Colonic mucosa (tissue), 4 donors: Measurements from ENCODE around the gene MDC1. TPM values are rescaled to one million over a fixed set of nuclear protein-coding genes. Genes with fewer than 3 reads are reported as not detected.

Experiments
- DNase-seq: peaks from one replicate; pipeline ENCODE4 v3.0.0-alpha.2; 2020
- H3K27ac ChIP-seq: fragments of 200-600 bp; one replicate; pipeline ENCODE4 v1.8.0; 2021
- H3K27me3 ChIP-seq: fragments of 200-600 bp; one replicate; pipeline ENCODE4 v1.8.0; 2021
- H3K36me3 ChIP-seq: fragments of 200-600 bp; one replicate; pipeline ENCODE4 v1.8.0; 2021
- H3K4me1 ChIP-seq: fragments of 200-600 bp; one replicate; pipeline ENCODE4 v1.8.0; 2021; ENCODE audit warnings: mild to moderate bottlenecking
- H3K4me3 ChIP-seq: fragments of 200-600 bp; one replicate; pipeline ENCODE4 v1.8.0; 2021
- H3K9ac ChIP-seq, 2 donors: one replicate each; pipeline ENCODE4 v1.7.0; 2013; ENCODE audit warnings: control low read depth in 2 of 2, low read depth in 2 of 2, low read length in 2 of 2
- H3K9me3 ChIP-seq: fragments of 200-600 bp; one replicate; pipeline ENCODE4 v1.8.0; 2021
- CTCF ChIP-seq: fragments of 200-600 bp; IDR thresholded peaks from one replicate; pipeline ENCODE4 v1.8.0; 2022; ENCODE audit warnings: antibody characterized with exemption, mild to moderate bottlenecking
- intact Hi-C: fragments of 100-400 bp; cut with DNase I; formaldehyde crosslinking; loops from one replicate; pipeline ENCODE4 v1.14.1; 2022
- total RNA-seq, 2 donors: library from RNA; stranded (reverse); fragmentation: NEBNext Ultra II Directional in 1 of 2; extraction: Animal tissue kit (Norgen Biotek cat#: 25700) in 1 of 2; gene quantifications; one replicate each; pipeline ENCODE4 v1.2.1, GENCODE V29; 2021
- donor health status: healthy.
- donor health status: DM: no; HTN: no; CAD: no.
- donor health status: DM: no; HTN: no; CAD: no.

Gene MDC1
- total RNA-seq, 2 donors from 2014 or later, result 14.0 to 59.0 TPM

- no peak overlapping the region for H3K9ac ChIP-seq
- H3K9me3 ChIP-seq, result no peaks in the 10 kb centered on the region
- no peak for TF ChIP-seq CTCF
- H3K4me1 ChIP-seq, result peaks cover 26% of the 10 kb centered on the region
- H3K4me3 ChIP-seq, result no peak overlapping the region
- no peak for DNase-seq
- intact Hi-C loops, result no loop called here
- no peak overlapping the region for H3K27ac ChIP-seq
- peaks cover 33% of the 10 kb centered on the region for H3K36me3 ChIP-seq
- H3K27me3 ChIP-seq, result no peaks in the 10 kb centered on the region
Observed at GRCh38 chr6:30738532-30738931, 21.5 kb upstream of the MDC1 start.

GRCh38 chr6:30735668-30736314 is 18.7 kb upstream of the MDC1 start:
- no peak for DNase-seq
- peaks cover 20% of the 10 kb centered on the region for H3K4me1 ChIP-seq
- no peak overlapping the region for H3K27ac ChIP-seq
- H3K36me3 ChIP-seq, result peaks cover 33% of the 10 kb centered on the region
- intact Hi-C loops, result no loop called here
- H3K9ac ChIP-seq, result no peak overlapping the region
- no peaks in the 10 kb centered on the region for H3K9me3 ChIP-seq
- H3K4me3 ChIP-seq, result no peak overlapping the region
- TF ChIP-seq CTCF, result no peak
- no peaks in the 10 kb centered on the region for H3K27me3 ChIP-seq

- no peak overlapping the region for H3K4me3 ChIP-seq
- intact Hi-C loops, result no loop called here
- no peak for TF ChIP-seq CTCF
- H3K9me3 ChIP-seq, result no peaks in the 10 kb centered on the region
- peaks cover 8% of the 10 kb centered on the region for H3K4me1 ChIP-seq
- no peak overlapping the region for H3K9ac ChIP-seq
- H3K36me3 ChIP-seq, result peaks cover 29% of the 10 kb centered on the region
- no peak for DNase-seq
- H3K27ac ChIP-seq, result no peak overlapping the region
- H3K27me3 ChIP-seq, result no peaks in the 10 kb centered on the region
Observed at GRCh38 chr6:30732237-30732943, 15.3 kb upstream of the MDC1 start.

GRCh38 chr6:30730601-30731435 is 13.7 kb upstream of the MDC1 start:
- Histone ChIP-seq H3K27me3 (no peaks in the 10 kb centered on the region), H3K9ac (peak overlapping the region in 1 of 2 donors; percentile 71), H3K9me3 (no peaks in the 10 kb centered on the region), H3K4me1 (peaks cover 8% of the 10 kb centered on the region), H3K27ac (no peak overlapping the region), H3K4me3 (no peak overlapping the region), H3K36me3 (peaks cover 29% of the 10 kb centered on the region)
- peak; percentile 86 for DNase-seq
- peak; percentile 69 for TF ChIP-seq CTCF
- intact Hi-C loops, result loop anchor here (2.0 kb wide), 1 partner anchor 52 kb away; no protein-coding TSS in a partner anchor

- Histone ChIP-seq H3K27me3 (no peaks in the 10 kb centered on the region), H3K9me3 (no peaks in the 10 kb centered on the region), H3K4me3 (no peak overlapping the region), H3K36me3 (peaks cover 35% of the 10 kb centered on the region), H3K9ac (no peak overlapping the region), H3K4me1 (peaks cover 8% of the 10 kb centered on the region), H3K27ac (no peak overlapping the region)
- TF ChIP-seq CTCF, result no peak
- DNase-seq, result no peak
- intact Hi-C loops, result no loop called here
Observed at GRCh38 chr6:30727920-30728553, 11.0 kb upstream of the MDC1 start.
